SJSA1 (cell line): ENCODE results near the gene WDR72. TPM values are rescaled to one million over a fixed set of nuclear protein-coding genes. Genes with fewer than 3 reads are reported as not detected.

Experiments
- DNase-seq, 2 experiments: peaks; one replicate each; pipeline ENCODE4 v3.0.0-alpha.2; 2015 to 2020; ENCODE audit warnings: low spot score in 2 of 2, low read depth in 1 of 2
- H3K27ac ChIP-seq: fragments of 250-450 bp; sonication (Bioruptor Pico); 2 replicates; pipeline ENCODE4 v1.5.1; 2020; ENCODE audit warnings: mild to moderate bottlenecking, moderate library complexity
- H3K27me3 ChIP-seq: fragments of 250-450 bp; sonication (Bioruptor Pico); replicated peaks from 2 replicates; pipeline ENCODE4 v1.5.1; 2020; ENCODE audit warnings: mild to moderate bottlenecking, moderate library complexity
- H3K36me3 ChIP-seq: fragments of 250-450 bp; sonication (Bioruptor Pico); 2 replicates; pipeline ENCODE4 v1.5.1; 2020; ENCODE audit warnings: mild to moderate bottlenecking
- H3K4me1 ChIP-seq: fragments of 250-450 bp; sonication (Bioruptor Pico); replicated peaks from 2 replicates; pipeline ENCODE4 v1.6.1; 2021; ENCODE audit warnings: mild to moderate bottlenecking
- H3K4me3 ChIP-seq: fragments of 250-450 bp; sonication (Bioruptor Pico); 2 replicates; pipeline ENCODE4 v1.5.1; 2020; ENCODE audit warnings: mild to moderate bottlenecking
- H3K9me3 ChIP-seq: fragments of 250-450 bp; sonication (Bioruptor Pico); replicated peaks from 2 replicates; pipeline ENCODE4 v1.5.1; 2020; ENCODE audit warnings: mild to moderate bottlenecking
- total RNA-seq: library from RNA; depleted of rRNA; stranded (reverse); fragments of >200 nt; shearing (Covaris generic); gene quantifications from 2 replicates; pipeline ENCODE4 v1.2.3, GENCODE V29; 2014

Gene WDR72
- total RNA-seq, 1 experiment from 2014 or later: not detected

- no peaks in the 10 kb centered on the region for H3K9me3 ChIP-seq
- no peak for DNase-seq
- H3K4me3 ChIP-seq: no peak overlapping the region
- H3K4me1 ChIP-seq: no peaks in the 10 kb centered on the region
- no peaks in the 10 kb centered on the region for H3K36me3 ChIP-seq
- no peaks in the 10 kb centered on the region for H3K27me3 ChIP-seq
- H3K27ac ChIP-seq: no peak overlapping the region
Observed at GRCh38 chr15:53522991-53523390, 236.5 kb downstream of the WDR72 start.

- no peaks in the 10 kb centered on the region for H3K4me1 ChIP-seq
- no peak overlapping the region for H3K27ac ChIP-seq
- no peaks in the 10 kb centered on the region for H3K9me3 ChIP-seq
- no peaks in the 10 kb centered on the region for H3K27me3 ChIP-seq
- no peaks in the 10 kb centered on the region for H3K36me3 ChIP-seq
- H3K4me3 ChIP-seq: no peak overlapping the region
- no peak for DNase-seq
Observed at GRCh38 chr15:53520996-53521395, 238.5 kb downstream of the WDR72 start.

- no peaks in the 10 kb centered on the region for H3K4me1 ChIP-seq
- no peak overlapping the region for H3K27ac ChIP-seq
- H3K4me3 ChIP-seq: no peak overlapping the region
- no peaks in the 10 kb centered on the region for H3K9me3 ChIP-seq
- no peak for DNase-seq
- H3K36me3 ChIP-seq: no peaks in the 10 kb centered on the region
- no peaks in the 10 kb centered on the region for H3K27me3 ChIP-seq
Observed at GRCh38 chr15:53513431-53513830, 246.0 kb downstream of the WDR72 start.

GRCh38 chr15:53512029-53512428, 247.4 kb downstream of the WDR72 start:
- no peaks in the 10 kb centered on the region for H3K27me3 ChIP-seq
- DNase-seq: no peak
- no peak overlapping the region for H3K4me3 ChIP-seq
- H3K4me1 ChIP-seq: no peaks in the 10 kb centered on the region
- no peaks in the 10 kb centered on the region for H3K36me3 ChIP-seq
- no peaks in the 10 kb centered on the region for H3K9me3 ChIP-seq
- H3K27ac ChIP-seq: no peak overlapping the region

GRCh38 chr15:53511175-53511574, 248.3 kb downstream of the WDR72 start:
- Histone ChIP-seq H3K27ac (no peak overlapping the region), H3K27me3 (no peaks in the 10 kb centered on the region), H3K36me3 (no peaks in the 10 kb centered on the region), H3K9me3 (no peaks in the 10 kb centered on the region), H3K4me3 (no peak overlapping the region), H3K4me1 (no peaks in the 10 kb centered on the region)
- DNase-seq: no peak

GRCh38 chr15:53506370-53506769, 253.1 kb downstream of the WDR72 start:
- H3K4me1 ChIP-seq: no peaks in the 10 kb centered on the region
- H3K4me3 ChIP-seq: no peak overlapping the region
- H3K27me3 ChIP-seq: no peaks in the 10 kb centered on the region
- H3K9me3 ChIP-seq: no peaks in the 10 kb centered on the region
- no peak overlapping the region for H3K27ac ChIP-seq
- no peaks in the 10 kb centered on the region for H3K36me3 ChIP-seq
- no peak for DNase-seq

- no peak overlapping the region for H3K27ac ChIP-seq
- no peaks in the 10 kb centered on the region for H3K9me3 ChIP-seq
- H3K27me3 ChIP-seq: no peaks in the 10 kb centered on the region
- H3K4me1 ChIP-seq: no peaks in the 10 kb centered on the region
- H3K4me3 ChIP-seq: no peak overlapping the region
- no peak for DNase-seq
- H3K36me3 ChIP-seq: no peaks in the 10 kb centered on the region
Observed at GRCh38 chr15:53498996-53499395, 260.5 kb downstream of the WDR72 start.

GRCh38 chr15:53490341-53490740, 269.1 kb downstream of the WDR72 start:
- no peak overlapping the region for H3K4me3 ChIP-seq
- no peak for DNase-seq
- H3K36me3 ChIP-seq: no peaks in the 10 kb centered on the region
- no peaks in the 10 kb centered on the region for H3K9me3 ChIP-seq
- H3K27ac ChIP-seq: no peak overlapping the region
- no peaks in the 10 kb centered on the region for H3K4me1 ChIP-seq
- H3K27me3 ChIP-seq: no peaks in the 10 kb centered on the region

GRCh38 chr15:53482055-53482454, 277.4 kb downstream of the WDR72 start:
- Histone ChIP-seq H3K27ac (no peak overlapping the region), H3K4me1 (no peaks in the 10 kb centered on the region), H3K27me3 (no peaks in the 10 kb centered on the region), H3K4me3 (no peak overlapping the region), H3K36me3 (no peaks in the 10 kb centered on the region), H3K9me3 (no peaks in the 10 kb centered on the region)
- no peak for DNase-seq

GRCh38 chr15:53477981-53478766, 281.3 kb downstream of the WDR72 start:
- no peak overlapping the region for H3K27ac ChIP-seq
- DNase-seq: no peak
- H3K36me3 ChIP-seq: no peaks in the 10 kb centered on the region
- H3K9me3 ChIP-seq: no peaks in the 10 kb centered on the region
- H3K4me1 ChIP-seq: no peaks in the 10 kb centered on the region
- no peaks in the 10 kb centered on the region for H3K27me3 ChIP-seq
- H3K4me3 ChIP-seq: no peak overlapping the region

GRCh38 chr15:53473886-53474285, 285.6 kb downstream of the WDR72 start:
- DNase-seq: no peak
- Histone ChIP-seq H3K36me3 (no peaks in the 10 kb centered on the region), H3K4me3 (no peak overlapping the region), H3K9me3 (no peaks in the 10 kb centered on the region), H3K27me3 (no peaks in the 10 kb centered on the region), H3K4me1 (no peaks in the 10 kb centered on the region), H3K27ac (no peak overlapping the region)

GRCh38 chr15:53473435-53473834, 286.0 kb downstream of the WDR72 start:
- no peak overlapping the region for H3K27ac ChIP-seq
- no peak overlapping the region for H3K4me3 ChIP-seq
- H3K9me3 ChIP-seq: no peaks in the 10 kb centered on the region
- no peaks in the 10 kb centered on the region for H3K36me3 ChIP-seq
- no peaks in the 10 kb centered on the region for H3K27me3 ChIP-seq
- DNase-seq: no peak
- H3K4me1 ChIP-seq: no peaks in the 10 kb centered on the region

GRCh38 chr15:53472883-53473282, 286.6 kb downstream of the WDR72 start:
- H3K4me1 ChIP-seq: no peaks in the 10 kb centered on the region
- no peak for DNase-seq
- no peaks in the 10 kb centered on the region for H3K36me3 ChIP-seq
- H3K27me3 ChIP-seq: no peaks in the 10 kb centered on the region
- H3K9me3 ChIP-seq: no peaks in the 10 kb centered on the region
- no peak overlapping the region for H3K27ac ChIP-seq
- no peak overlapping the region for H3K4me3 ChIP-seq

- H3K36me3 ChIP-seq: no peaks in the 10 kb centered on the region
- no peaks in the 10 kb centered on the region for H3K4me1 ChIP-seq
- no peak overlapping the region for H3K27ac ChIP-seq
- DNase-seq: no peak
- H3K27me3 ChIP-seq: no peaks in the 10 kb centered on the region
- no peak overlapping the region for H3K4me3 ChIP-seq
- no peaks in the 10 kb centered on the region for H3K9me3 ChIP-seq
Observed at GRCh38 chr15:53472210-53472609, 287.3 kb downstream of the WDR72 start.

- Histone ChIP-seq H3K4me1 (no peaks in the 10 kb centered on the region), H3K27ac (no peak overlapping the region), H3K27me3 (no peaks in the 10 kb centered on the region), H3K9me3 (no peaks in the 10 kb centered on the region), H3K4me3 (no peak overlapping the region), H3K36me3 (no peaks in the 10 kb centered on the region)
- no peak for DNase-seq
Observed at GRCh38 chr15:53470743-53471142, 288.7 kb downstream of the WDR72 start.
